SK-N-SH treated with all-trans-retinoic acid at 6 μM for 48 hours (cell line): Measurements from ENCODE around the gene TTC28.

Experiments
- ARNTL ChIP-seq: fragments of 450-650 bp; formaldehyde crosslinking; IDR thresholded peaks from 2 replicates; pipeline ENCODE4 v1.5.0; 2020; ENCODE audit warnings: low read depth, mild to moderate bottlenecking, moderate library complexity, borderline replicate concordance
- CREB5 ChIP-seq: fragments of 250-450 bp; sonication (Bioruptor Pico); IDR thresholded peaks from 2 replicates; pipeline ENCODE4 v1.5.1; 2020; ENCODE audit warnings: low read depth, mild to moderate bottlenecking, moderate library complexity
- CSRNP3 ChIP-seq: fragments of 250-450 bp; sonication (Bioruptor Pico); IDR thresholded peaks from 2 replicates; pipeline ENCODE4 v1.5.1; 2021; ENCODE audit warnings: mild to moderate bottlenecking, moderate library complexity
- GLIS3 ChIP-seq: fragments of 250-450 bp; sonication (Bioruptor Pico); IDR thresholded peaks from 2 replicates; pipeline ENCODE4 v1.5.0; 2020; ENCODE audit warnings: mild to moderate bottlenecking, moderate library complexity
- OSR1 ChIP-seq: fragments of 250-450 bp; sonication (Bioruptor Pico); IDR thresholded peaks from 2 replicates; pipeline ENCODE4 v1.8.0; 2022; ENCODE audit warnings: moderate library complexity, mild to moderate bottlenecking, inconsistent platforms
- RARB ChIP-seq: fragments of 250-450 bp; sonication (Bioruptor Pico); IDR thresholded peaks from 2 replicates; pipeline ENCODE4 v1.8.0; 2021; ENCODE audit warnings: mild to moderate bottlenecking, moderate library complexity
- TOX ChIP-seq: fragments of 250-450 bp; sonication (Bioruptor Pico); IDR thresholded peaks from 2 replicates; pipeline ENCODE4 v1.8.0; 2021; ENCODE audit warnings: mild to moderate bottlenecking, moderate library complexity, borderline replicate concordance
- ZFP30 ChIP-seq: fragments of 450-650 bp; formaldehyde crosslinking; IDR thresholded peaks from 2 replicates; pipeline ENCODE4 v1.5.0; 2022; ENCODE audit warnings: mild to moderate bottlenecking, moderate library complexity
- ZNF565 ChIP-seq: fragments of 450-650 bp; formaldehyde crosslinking; conservative IDR thresholded peaks from 2 replicates; pipeline ENCODE4 v1.5.0; 2020; ENCODE audit warnings: low read depth, mild to moderate bottlenecking, moderate library complexity
- TF ChIP-seq, protein P1 (sequence below): fragments of 250-450 bp; sonication (Bioruptor Pico); IDR thresholded peaks from 2 replicates; pipeline ENCODE4 v1.8.0; 2020; ENCODE audit warnings: mild to moderate bottlenecking, moderate library complexity, borderline replicate concordance

GRCh38 chr22:28714043-28714628 lies 34.5 kb upstream of the TTC28 start:
- no peak for TF ChIP-seq TOX
- no peak for TF ChIP-seq GLIS3
- TF ChIP-seq RARB (CRISPR knock-in tag) = no peak
- no peak for TF ChIP-seq ZNF565 (CRISPR knock-in tag)
- no peak for TF ChIP-seq CREB5 (CRISPR knock-in tag)
- TF ChIP-seq CSRNP3 (CRISPR knock-in tag) = no peak
- TF ChIP-seq ZFP30 (CRISPR knock-in tag) = no peak
- TF ChIP-seq OSR1 (CRISPR knock-in tag) = no peak
- TF ChIP-seq ARNTL (CRISPR knock-in tag) = no peak
- TF ChIP-seq, protein P1, sequence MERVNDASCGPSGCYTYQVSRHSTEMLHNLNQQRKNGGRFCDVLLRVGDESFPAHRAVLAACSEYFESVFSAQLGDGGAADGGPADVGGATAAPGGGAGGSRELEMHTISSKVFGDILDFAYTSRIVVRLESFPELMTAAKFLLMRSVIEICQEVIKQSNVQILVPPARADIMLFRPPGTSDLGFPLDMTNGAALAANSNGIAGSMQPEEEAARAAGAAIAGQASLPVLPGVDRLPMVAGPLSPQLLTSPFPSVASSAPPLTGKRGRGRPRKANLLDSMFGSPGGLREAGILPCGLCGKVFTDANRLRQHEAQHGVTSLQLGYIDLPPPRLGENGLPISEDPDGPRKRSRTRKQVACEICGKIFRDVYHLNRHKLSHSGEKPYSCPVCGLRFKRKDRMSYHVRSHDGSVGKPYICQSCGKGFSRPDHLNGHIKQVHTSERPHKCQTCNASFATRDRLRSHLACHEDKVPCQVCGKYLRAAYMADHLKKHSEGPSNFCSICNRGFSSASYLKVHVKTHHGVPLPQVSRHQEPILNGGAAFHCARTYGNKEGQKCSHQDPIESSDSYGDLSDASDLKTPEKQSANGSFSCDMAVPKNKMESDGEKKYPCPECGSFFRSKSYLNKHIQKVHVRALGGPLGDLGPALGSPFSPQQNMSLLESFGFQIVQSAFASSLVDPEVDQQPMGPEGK = no peak
